Hepatocyte (in vitro differentiated cells): ENCODE results near the gene RAB9A. TPM values are rescaled to one million over a fixed set of nuclear protein-coding genes. Genes with fewer than 3 reads are reported as not detected.
"Not testable (repeated sequence)": the region's sequence is repeated elsewhere in the genome, so short reads cannot be mapped to it uniquely, and the experiment has no call there.

Source experiments
- DNase-seq: peaks from one replicate; pipeline ENCODE4 v3.0.0-alpha.2; 2016; ENCODE audit warnings: low spot score
- H2AFZ ChIP-seq: fragments of 200-600 bp; sonication (generic); 2 replicates; pipeline ENCODE4 v1.6.0; 2016; ENCODE audit warnings: antibody characterized with exemption, mild to moderate bottlenecking
- H3K27ac ChIP-seq: fragments of 200-600 bp; sonication (generic); 2 replicates; pipeline ENCODE4 v1.5.1; 2016; ENCODE audit warnings: mild to moderate bottlenecking
- H3K27me3 ChIP-seq: fragments of 200-600 bp; sonication (generic); 2 replicates; pipeline ENCODE4 v1.6.1; 2016
- H3K36me3 ChIP-seq: fragments of 200-600 bp; sonication (generic); replicated peaks from 2 replicates; pipeline ENCODE4 v1.5.1; 2016; ENCODE audit warnings: low read depth; ENCODE audit not compliant: insufficient read depth
- H3K4me1 ChIP-seq: fragments of 200-600 bp; sonication (generic); 2 replicates; pipeline ENCODE4 v1.5.1; 2016; ENCODE audit warnings: mild to moderate bottlenecking, moderate library complexity; ENCODE audit not compliant: insufficient read depth
- H3K4me2 ChIP-seq: fragments of 200-600 bp; sonication (generic); 2 replicates; pipeline ENCODE4 v1.6.0; 2016
- H3K4me3 ChIP-seq: fragments of 200-600 bp; sonication (generic); 2 replicates; pipeline ENCODE4 v1.5.1; 2016; ENCODE audit warnings: mild to moderate bottlenecking
- H3K79me2 ChIP-seq: fragments of 200-600 bp; sonication (generic); 2 replicates; pipeline ENCODE4 v1.6.0; 2017; ENCODE audit warnings: mild to moderate bottlenecking
- H3K9me2 ChIP-seq: fragments of 200-600 bp; sonication (generic); replicated peaks from 2 replicates; pipeline ENCODE4 v1.6.0; 2017; ENCODE audit warnings: mild to moderate bottlenecking; ENCODE audit not compliant: insufficient read depth
- H3K9me3 ChIP-seq: fragments of 200-600 bp; sonication (generic); 2 replicates; pipeline ENCODE4 v1.5.1; 2016; ENCODE audit warnings: low read depth, mild to moderate bottlenecking
- H4K20me1 ChIP-seq: fragments of 200-600 bp; sonication (generic); 2 replicates; pipeline ENCODE4 v1.6.0; 2016; ENCODE audit warnings: mild to moderate bottlenecking; ENCODE audit not compliant: insufficient read depth, poor library complexity, severe bottlenecking
- EZH2 ChIP-seq: fragments of 200-600 bp; sonication (generic); IDR thresholded peaks from 2 replicates; pipeline ENCODE4 v1.6.1; 2016; ENCODE audit warnings: antibody characterized with exemption, mild to moderate bottlenecking, borderline replicate concordance
- EZH2phosphoT487 ChIP-seq: fragments of 200-600 bp; sonication (generic); IDR thresholded peaks from one replicate; pipeline ENCODE4 v1.6.1; 2018; ENCODE audit warnings: antibody characterized with exemption, mild to moderate bottlenecking, low read depth, moderate library complexity; ENCODE audit not compliant: unreplicated experiment, severe bottlenecking
- WGBS: methylation state at CpG from one replicate; pipeline ENCODE4 v1.1.6; 2016; ENCODE audit warnings: low lambda C conversion rate; ENCODE audit errors: missing lambda C conversion rate; 5-methylcytosine and 5-hydroxymethylcytosine counted together
- polyA plus RNA-seq: library from polyadenylated mRNA; unstranded; fragments of >200 nt; fragmentation: Nextera tagmentation; extraction: Ambion mirVana; gene quantifications from 2 replicates; pipeline ENCODE4 v1.2.1, GENCODE V29; 2016
- total RNA-seq: library from RNA; depleted of rRNA; stranded (reverse); fragments of >200 nt; gene quantifications from 2 replicates; pipeline ENCODE4 v1.2.3, GENCODE V29; 2014
- TF ChIP-seq, protein P1 (sequence below): fragments of 200-600 bp; sonication (generic); IDR thresholded peaks from 2 replicates; pipeline ENCODE4 v1.5.1; 2016; ENCODE audit warnings: antibody characterized with exemption, mild to moderate bottlenecking; ENCODE audit not compliant: poor library complexity

Gene RAB9A
- total and polyA plus RNA-seq, 2 experiments from 2014 or later: 51.2 to 66.1 TPM

DNA sequence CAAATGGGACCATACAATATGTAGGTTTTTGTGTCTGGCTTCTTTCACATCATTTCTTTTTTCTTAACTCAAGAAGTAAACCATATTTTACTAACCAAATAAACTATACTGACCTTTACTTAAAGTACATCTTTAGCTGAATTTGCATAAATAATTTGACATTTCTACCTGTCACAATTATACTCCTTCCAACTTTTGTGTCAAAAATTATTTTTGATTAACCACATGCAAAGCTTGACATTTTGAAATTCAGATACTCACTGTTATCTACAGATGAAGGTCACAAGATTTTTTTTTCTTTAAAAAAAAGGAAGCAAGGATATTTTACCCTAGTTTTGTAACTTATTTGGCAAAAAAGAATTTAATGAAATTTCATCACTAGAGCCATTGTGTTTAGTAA lies 12.0 kb upstream of the RAB9A start:
- no peak overlapping the region for H3K27ac ChIP-seq
- TF ChIP-seq EZH2phosphoT487 (no peak), EZH2 (no peak)
- TF ChIP-seq, protein P1, sequence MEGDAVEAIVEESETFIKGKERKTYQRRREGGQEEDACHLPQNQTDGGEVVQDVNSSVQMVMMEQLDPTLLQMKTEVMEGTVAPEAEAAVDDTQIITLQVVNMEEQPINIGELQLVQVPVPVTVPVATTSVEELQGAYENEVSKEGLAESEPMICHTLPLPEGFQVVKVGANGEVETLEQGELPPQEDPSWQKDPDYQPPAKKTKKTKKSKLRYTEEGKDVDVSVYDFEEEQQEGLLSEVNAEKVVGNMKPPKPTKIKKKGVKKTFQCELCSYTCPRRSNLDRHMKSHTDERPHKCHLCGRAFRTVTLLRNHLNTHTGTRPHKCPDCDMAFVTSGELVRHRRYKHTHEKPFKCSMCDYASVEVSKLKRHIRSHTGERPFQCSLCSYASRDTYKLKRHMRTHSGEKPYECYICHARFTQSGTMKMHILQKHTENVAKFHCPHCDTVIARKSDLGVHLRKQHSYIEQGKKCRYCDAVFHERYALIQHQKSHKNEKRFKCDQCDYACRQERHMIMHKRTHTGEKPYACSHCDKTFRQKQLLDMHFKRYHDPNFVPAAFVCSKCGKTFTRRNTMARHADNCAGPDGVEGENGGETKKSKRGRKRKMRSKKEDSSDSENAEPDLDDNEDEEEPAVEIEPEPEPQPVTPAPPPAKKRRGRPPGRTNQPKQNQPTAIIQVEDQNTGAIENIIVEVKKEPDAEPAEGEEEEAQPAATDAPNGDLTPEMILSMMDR: no peak
- DNase-seq: no peak

GRCh38 chrX:13679700-13680099 lies 9.2 kb upstream of the RAB9A start:
- not testable (repeated sequence) for H3K4me2 ChIP-seq, H2AFZ ChIP-seq, H3K4me3 ChIP-seq, DNase-seq, H3K27ac ChIP-seq, H3K9me3 ChIP-seq, H3K27me3 ChIP-seq, H3K36me3 ChIP-seq, H3K9me2 ChIP-seq, H4K20me1 ChIP-seq, H3K4me1 ChIP-seq, H3K79me2 ChIP-seq
- whole genome bisulfite sequencing: 96% methylated on average over 3 of the region's 4 CpGs

More for the DNA sequence above, 12.0 kb upstream of the RAB9A start:
- Histone ChIP-seq H3K4me2 (no peak overlapping the region), H3K36me3 (no peaks in the 10 kb centered on the region), H3K4me3 (no peak overlapping the region), H3K27me3 (no peaks in the 10 kb centered on the region), H2AFZ (no peak overlapping the region), H4K20me1 (no peaks in the 10 kb centered on the region), H3K4me1 (no peaks in the 10 kb centered on the region), H3K9me2 (no peaks in the 10 kb centered on the region), H3K9me3 (no peaks in the 10 kb centered on the region), H3K79me2 (no peaks in the 10 kb centered on the region)

- TF ChIP-seq, protein P1: no peak
- TF ChIP-seq EZH2phosphoT487: no peak
- TF ChIP-seq EZH2: no peak
- 83% methylated on average over 7 of the region's 7 CpGs for WGBS
- Histone ChIP-seq H3K9me2 (no peaks in the 10 kb centered on the region), H3K27me3 (no peaks in the 10 kb centered on the region), H3K4me3 (no peak overlapping the region), H4K20me1 (no peaks in the 10 kb centered on the region), H3K4me2 (no peak overlapping the region), H3K9me3 (no peaks in the 10 kb centered on the region), H3K79me2 (no peaks in the 10 kb centered on the region), H3K36me3 (no peaks in the 10 kb centered on the region), H3K4me1 (no peaks in the 10 kb centered on the region), H3K27ac (no peak overlapping the region), H2AFZ (no peak overlapping the region)
- DNase-seq: no peak
Observed at GRCh38 chrX:13681595-13681994, 7.3 kb upstream of the RAB9A start.

- 61% methylated on average over 4 of the region's 4 CpGs for WGBS
- Histone ChIP-seq H3K4me2 (no peak overlapping the region), H3K27me3 (no peaks in the 10 kb centered on the region), H3K36me3 (no peaks in the 10 kb centered on the region), H3K9me2 (no peaks in the 10 kb centered on the region), H3K4me1 (no peaks in the 10 kb centered on the region), H3K4me3 (no peak overlapping the region), H2AFZ (no peak overlapping the region), H3K9me3 (no peaks in the 10 kb centered on the region), H3K27ac (no peak overlapping the region), H4K20me1 (no peaks in the 10 kb centered on the region), H3K79me2 (peaks cover 2% of the 10 kb centered on the region)
- no peak for DNase-seq
- TF ChIP-seq, protein P1: no peak
Observed at GRCh38 chrX:13684361-13684760, 4.6 kb upstream of the RAB9A start.
